HCT116 (cell line): ENCODE results near the gene TBC1D19. TPM values are rescaled to one million over a fixed set of nuclear protein-coding genes. Genes with fewer than 3 reads are reported as not detected.

ENCODE experiments used
- ATAC-seq: fragments of 200-7000 bp; cut with Tn5 transposase; 2 replicates; pipeline ENCODE4 v1.9.1; 2020; ENCODE audit warnings: mild to moderate bottlenecking, moderate library complexity
- BruUV-seq: library from RNA; stranded (reverse); fragments of 400-500 nt; replicated peaks from 2 replicates; lab custom pipeline; 2021; lab: Mats Ljungman, UMichigan
- CTCF ChIA-PET: fragments of 300-600 bp; sonication (Branson Sonifier 250); formaldehyde crosslinking; loops from one replicate; lab custom pipeline; 2021; ENCODE audit warnings: antibody characterized with exemption; lab: Charles Lee
- POLR2A ChIA-PET: fragments of 300-600, 350-600 bp; sonication (Branson Sonifier 250); formaldehyde crosslinking; loops from one replicate; lab custom pipeline; 2021; ENCODE audit warnings: antibody characterized with exemption; lab: Charles Lee
- RAD21 ChIA-PET, 2 experiments: fragments of 300-600 bp; sonication (Branson Sonifier 250); formaldehyde crosslinking; loops; one replicate each; lab custom pipeline; 2023; ENCODE audit warnings: low total read pairs in 2 of 2; ENCODE audit not compliant: uncharacterized antibody in 2 of 2, unreplicated experiment in 2 of 2, low non-redundant PET in 1 of 2; lab: Charles Lee
- DNase-seq: peaks from one replicate; pipeline ENCODE4 v3.0.0-alpha.2; 2010; ENCODE audit warnings: low read depth, low spot score
- H2AFZ ChIP-seq: fragments of 200-600 bp; shearing (Covaris generic), sonication (generic); 2 replicates; pipeline ENCODE4 v1.6.1; 2017; ENCODE audit warnings: low read depth, mixed run types, mixed read lengths, antibody characterized with exemption, low read length; ENCODE audit not compliant: poor library complexity, severe bottlenecking
- H3K27ac ChIP-seq: 2 replicates; pipeline ENCODE4 v1.5.1; 2012; ENCODE audit warnings: low read depth, low read length
- H3K27me3 ChIP-seq: fragments of 200-600 bp; sonication (generic); 2 replicates; pipeline ENCODE4 v1.6.1; 2016; ENCODE audit warnings: mixed run types, low read length, mixed read lengths; ENCODE audit not compliant: insufficient read depth
- H3K36me3 ChIP-seq, 2 experiments: fragments of 200-500 bp in 1 of 2; fragments of 200-600 bp in 1 of 2; sonication (Bioruptor generic) in 1 of 2; sonication (generic) in 1 of 2; 2 replicates each; pipeline versions ENCODE4 v1.5.1 to v1.6.1; 2014 to 2016; ENCODE audit warnings: low read length in 2 of 2, inconsistent platforms in 1 of 2, mixed read lengths in 1 of 2, mixed run types in 1 of 2; ENCODE audit not compliant: insufficient read depth in 2 of 2, control insufficient read depth in 1 of 2
- H3K4me1 ChIP-seq, 2 experiments: fragments of 200-600 bp in 1 of 2; sonication (generic) in 1 of 2; 2 replicates each; pipeline versions ENCODE4 v1.5.1 to v1.6.1; 2012 to 2017; ENCODE audit warnings: low read length in 2 of 2, inconsistent platforms in 1 of 2, mild to moderate bottlenecking in 1 of 2, mixed read lengths in 1 of 2, mixed run types in 1 of 2, moderate library complexity in 1 of 2; ENCODE audit not compliant: insufficient read depth in 2 of 2, control insufficient read depth in 1 of 2
- H3K4me2 ChIP-seq: fragments of 200-600 bp; sonication (generic); 2 replicates; pipeline ENCODE4 v1.6.1; 2017; ENCODE audit warnings: mixed run types, low read length, mixed read lengths
- H3K4me3 ChIP-seq, 2 experiments: fragments of 200-600 bp in 1 of 2; sonication (generic) in 1 of 2; replicated peaks in 1 of 2; 2 replicates each; pipeline ENCODE4 v1.5.1; 2011 to 2016; ENCODE audit warnings: low read length in 2 of 2, control low read depth in 1 of 2, low read depth in 1 of 2, mild to moderate bottlenecking in 1 of 2, mixed read lengths in 1 of 2, mixed run types in 1 of 2
- H3K79me2 ChIP-seq: fragments of 200-600 bp; sonication (generic); 2 replicates; pipeline ENCODE4 v1.6.1; 2017; ENCODE audit warnings: mild to moderate bottlenecking, mixed run types, low read length, moderate library complexity, mixed read lengths; ENCODE audit not compliant: insufficient read depth
- H3K9ac ChIP-seq: fragments of 200-600 bp; sonication (generic); 2 replicates; pipeline ENCODE4 v1.6.1; 2016; ENCODE audit warnings: low read length, mixed read lengths
- H3K9me2 ChIP-seq: fragments of 200-600 bp; sonication (generic), shearing (Covaris generic); 2 replicates; pipeline ENCODE4 v1.6.1; 2017; ENCODE audit warnings: mixed run types, mild to moderate bottlenecking, moderate library complexity; ENCODE audit not compliant: insufficient read depth
- H3K9me3 ChIP-seq, 2 experiments: fragments of 200-500 bp in 1 of 2; fragments of 200-600 bp in 1 of 2; sonication (Bioruptor generic) in 1 of 2; sonication (generic) in 1 of 2; 2 replicates each; pipeline ENCODE4 v1.6.1; 2014 to 2017; ENCODE audit warnings: low read length in 2 of 2, mixed read lengths in 2 of 2, inconsistent platforms in 1 of 2, low read depth in 1 of 2, mild to moderate bottlenecking in 1 of 2, mixed run types in 1 of 2, moderate library complexity in 1 of 2; ENCODE audit not compliant: control insufficient read depth in 1 of 2, insufficient read depth in 1 of 2
- H4K20me1 ChIP-seq: fragments of 200-600 bp; sonication (generic), shearing (Covaris generic); 2 replicates; pipeline ENCODE4 v1.6.1; 2017; ENCODE audit warnings: mixed run types, mild to moderate bottlenecking, moderate library complexity; ENCODE audit not compliant: insufficient read depth
- CBX3 ChIP-seq: IDR thresholded peaks from 2 replicates; pipeline ENCODE4 v1.6.1; 2012; ENCODE audit warnings: low read depth
- EGR1 ChIP-seq: IDR thresholded peaks from 2 replicates; pipeline ENCODE4 v1.6.1; 2012; ENCODE audit warnings: low read depth
- EZH2 ChIP-seq: fragments of 200-600 bp; sonication (generic); IDR thresholded peaks from 2 replicates; pipeline ENCODE4 v1.6.1; 2017; ENCODE audit warnings: antibody characterized with exemption, mixed run types
- EZH2phosphoT487 ChIP-seq: fragments of 200-600 bp; IDR thresholded peaks from 2 replicates; pipeline ENCODE4 v1.6.1; 2018; ENCODE audit warnings: antibody characterized with exemption, borderline replicate concordance
- FOSL1 ChIP-seq: IDR thresholded peaks from 2 replicates; pipeline ENCODE4 v1.6.1; 2012; ENCODE audit warnings: low read depth
- JUND ChIP-seq: IDR thresholded peaks from 2 replicates; pipeline ENCODE4 v1.6.1; 2012
- POLR2A ChIP-seq: IDR thresholded peaks from 2 replicates; pipeline ENCODE4 v1.7.0; 2011; ENCODE audit warnings: borderline replicate concordance; ENCODE audit not compliant: insufficient read depth, insufficient read length; ENCODE audit errors: extremely low read depth
- POLR2AphosphoS5 ChIP-seq: IDR thresholded peaks from 2 replicates; pipeline ENCODE4 v1.6.1; 2011; ENCODE audit warnings: mild to moderate bottlenecking, low read depth, low read length, moderate library complexity
- RAD21 ChIP-seq: IDR thresholded peaks from 2 replicates; pipeline ENCODE4 v1.6.1; 2012; ENCODE audit warnings: low read depth, mild to moderate bottlenecking
- SIN3A ChIP-seq: IDR thresholded peaks from 2 replicates; pipeline ENCODE4 v1.6.1; 2012; ENCODE audit warnings: low read depth
- SP1 ChIP-seq: IDR thresholded peaks from 2 replicates; pipeline ENCODE4 v1.6.1; 2012; ENCODE audit warnings: low read depth
- ZFX ChIP-seq: fragments of 450-650 bp; IDR thresholded peaks from 2 replicates; pipeline ENCODE4 v1.6.1; 2017
- ZNF274 ChIP-seq: fragments of 200-500 bp; sonication (Bioruptor generic); IDR thresholded peaks from 2 replicates; pipeline ENCODE4 v1.6.1; 2014; ENCODE audit warnings: mild to moderate bottlenecking, low read depth, low read length, inconsistent platforms
- intact Hi-C: fragments of 100-400 bp; cut with micrococcal nuclease; formaldehyde crosslinking; loops from 2 replicates; pipeline ENCODE4 v1.10.0; 2022
- total RNA-seq: library from RNA; stranded (reverse); gene quantifications from one replicate; pipeline ENCODE4 v1.2.1, GENCODE V29; 2021; ENCODE audit not compliant: unreplicated experiment
- TF ChIP-seq, protein P1 (sequence below), 3 experiments: fragments of 200-600 bp in 1 of 3; sonication (generic) in 1 of 3; IDR thresholded peaks in 2 of 3; conservative IDR thresholded peaks in 1 of 3; 2 replicates each; pipeline ENCODE4 v1.5.1; 2012 to 2017; ENCODE audit warnings: low read depth in 2 of 3, low read length in 2 of 3, antibody characterized with exemption in 1 of 3, borderline replicate concordance in 1 of 3, control low read depth in 1 of 3, mild to moderate bottlenecking in 1 of 3, mixed read lengths in 1 of 3, mixed run types in 1 of 3, moderate library complexity in 1 of 3; ENCODE audit not compliant: insufficient read depth in 1 of 3

The TBC1D19 gene
- total RNA-seq, 1 experiment from 2014 or later = 25.4 TPM

GRCh38 chr4:26749867-26750266, 166.0 kb downstream of the TBC1D19 start:
- Histone ChIP-seq H3K9me2 (no peaks in the 10 kb centered on the region), H4K20me1 (no peaks in the 10 kb centered on the region), H3K79me2 (no peaks in the 10 kb centered on the region), H3K27ac (no peak overlapping the region), H3K36me3 (no peaks in the 10 kb centered on the region), H3K4me1 (no peaks in the 10 kb centered on the region), H3K4me3 (no peak overlapping the region), H3K4me2 (no peak overlapping the region), H3K9ac (no peak overlapping the region), H3K9me3 (no peaks in the 10 kb centered on the region), H2AFZ (no peak overlapping the region), H3K27me3 (no peaks in the 10 kb centered on the region)
- ChIA-PET CTCF (no interaction called here), POLR2A (no interaction called here), RAD21 (no interaction called here)
- no peak for ATAC-seq
- TF ChIP-seq SIN3A (no peak), CBX3 (no peak), EZH2phosphoT487 (no peak), JUND (no peak), EZH2 (no peak)
- no peak for DNase-seq
- no TSS peak for BruUV-seq
- intact Hi-C loops = no loop called here

DNA sequence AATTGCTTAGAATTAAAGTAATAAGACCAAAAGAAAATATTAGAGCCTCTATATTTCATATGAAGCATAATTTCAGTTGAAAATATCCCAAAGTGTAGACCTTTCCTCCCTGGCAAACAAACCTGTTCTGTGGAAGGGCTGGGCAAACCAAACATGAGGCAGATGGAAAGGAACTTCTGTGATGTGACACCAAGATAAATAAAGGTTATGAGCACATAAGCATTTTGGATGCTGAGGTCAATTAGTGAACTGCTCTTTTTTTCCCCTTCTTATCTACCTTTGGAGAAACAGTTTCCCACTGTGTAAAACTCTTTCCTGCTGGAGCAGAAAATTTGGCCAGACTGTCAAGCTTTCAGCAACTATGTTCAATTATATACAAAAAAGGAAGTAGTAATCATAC, 167.1 kb downstream of the TBC1D19 start:
- TF ChIP-seq JUND (no peak), RAD21 (no peak), SP1 (no peak), POLR2A (no peak), POLR2AphosphoS5 (no peak), CBX3 (no peak), FOSL1 (no peak), SIN3A (no peak), EGR1 (no peak), ZNF274 (no peak), ZFX (no peak), EZH2phosphoT487 (no peak)
- TF ChIP-seq, protein P1, sequence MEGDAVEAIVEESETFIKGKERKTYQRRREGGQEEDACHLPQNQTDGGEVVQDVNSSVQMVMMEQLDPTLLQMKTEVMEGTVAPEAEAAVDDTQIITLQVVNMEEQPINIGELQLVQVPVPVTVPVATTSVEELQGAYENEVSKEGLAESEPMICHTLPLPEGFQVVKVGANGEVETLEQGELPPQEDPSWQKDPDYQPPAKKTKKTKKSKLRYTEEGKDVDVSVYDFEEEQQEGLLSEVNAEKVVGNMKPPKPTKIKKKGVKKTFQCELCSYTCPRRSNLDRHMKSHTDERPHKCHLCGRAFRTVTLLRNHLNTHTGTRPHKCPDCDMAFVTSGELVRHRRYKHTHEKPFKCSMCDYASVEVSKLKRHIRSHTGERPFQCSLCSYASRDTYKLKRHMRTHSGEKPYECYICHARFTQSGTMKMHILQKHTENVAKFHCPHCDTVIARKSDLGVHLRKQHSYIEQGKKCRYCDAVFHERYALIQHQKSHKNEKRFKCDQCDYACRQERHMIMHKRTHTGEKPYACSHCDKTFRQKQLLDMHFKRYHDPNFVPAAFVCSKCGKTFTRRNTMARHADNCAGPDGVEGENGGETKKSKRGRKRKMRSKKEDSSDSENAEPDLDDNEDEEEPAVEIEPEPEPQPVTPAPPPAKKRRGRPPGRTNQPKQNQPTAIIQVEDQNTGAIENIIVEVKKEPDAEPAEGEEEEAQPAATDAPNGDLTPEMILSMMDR (IDR thresholded peaks at IDR 0.05 in 2 of 3, conservative IDR thresholded peaks at IDR 0.05 in 1 of 3; ENCODE audit: borderline replicate concordance in 1 of 3, insufficient read depth in 1 of 3, low read depth in 2 of 3, low read length in 2 of 3) = no peak
- no peaks in the 10 kb centered on the region for H3K27me3 ChIP-seq
- H3K9ac ChIP-seq = no peak overlapping the region
- H3K9me2 ChIP-seq = no peaks in the 10 kb centered on the region
- no peak for ATAC-seq
- H3K27ac ChIP-seq = no peak overlapping the region
- no peaks in the 10 kb centered on the region for H3K4me1 ChIP-seq
- no peak overlapping the region for H3K4me2 ChIP-seq
- no peaks in the 10 kb centered on the region for H4K20me1 ChIP-seq
- no peak for DNase-seq
- no peak overlapping the region for H2AFZ ChIP-seq
- no peaks in the 10 kb centered on the region for H3K36me3 ChIP-seq
- POLR2A ChIA-PET = no interaction called here
- CTCF ChIA-PET = no interaction called here
- RAD21 ChIA-PET = no interaction called here
- no peaks in the 10 kb centered on the region for H3K79me2 ChIP-seq
- no peak overlapping the region for H3K4me3 ChIP-seq
- H3K9me3 ChIP-seq = no peaks in the 10 kb centered on the region
- BruUV-seq = no TSS peak
- intact Hi-C loops = no loop called here
